NCI-H82 treated with DMSO at 0.1 percent for 48 hours (cell line): ENCODE measurements around the gene ATG4C.
"Not testable (repeated sequence)": the region's sequence is repeated elsewhere in the genome, so short reads cannot be mapped to it uniquely, and the experiment has no call there.

Experiments used
- DNase-seq: peaks from one replicate; lab custom pipeline; 2025; ENCODE audit not compliant: unreplicated experiment; lab: John Stamatoyannopoulos, UW

The ATG4C gene

GRCh38 chr1:62774971-62775595 is 8.8 kb upstream of the ATG4C start:
- no peak for DNase-seq

GRCh38 chr1:62778208-62778607 is 5.7 kb upstream of the ATG4C start:
- no peak for DNase-seq

GRCh38 chr1:62781841-62782543 is 1.9 kb upstream of the ATG4C start:
- no peak for DNase-seq

GRCh38 chr1:62782544-62783212 is 1.3 kb upstream of the ATG4C start:
- not testable (repeated sequence) for DNase-seq

GRCh38 chr1:62784509-62785365 is 805 bp downstream of the ATG4C start:
- DNase-seq = peak; percentile 35

GRCh38 chr1:62790716-62791115 is 6.8 kb downstream of the ATG4C start:
- no peak for DNase-seq

- no peak for DNase-seq
Measured at GRCh38 chr1:62794053-62794452, 10.1 kb downstream of the ATG4C start.

- DNase-seq = no peak
Measured at GRCh38 chr1:62796221-62796620, 12.3 kb downstream of the ATG4C start.

GRCh38 chr1:62799688-62800087 is 15.8 kb downstream of the ATG4C start:
- DNase-seq = no peak

GRCh38 chr1:62800281-62800680 is 16.3 kb downstream of the ATG4C start:
- DNase-seq = no peak

- DNase-seq = no peak
Measured at GRCh38 chr1:62800825-62801306, 16.9 kb downstream of the ATG4C start.

- DNase-seq = no peak
Measured at GRCh38 chr1:62809788-62810187, 25.9 kb downstream of the ATG4C start.

- DNase-seq = no peak
Measured at GRCh38 chr1:62810420-62811274, 26.7 kb downstream of the ATG4C start.

- DNase-seq = no peak
Measured at GRCh38 chr1:62823556-62823955, 39.6 kb downstream of the ATG4C start.

- no peak for DNase-seq
Measured at GRCh38 chr1:62826901-62827300, 43.0 kb downstream of the ATG4C start.

- DNase-seq = not testable (repeated sequence)
Measured at GRCh38 chr1:62827786-62828185, 43.9 kb downstream of the ATG4C start.

GRCh38 chr1:62832276-62832675 is 48.3 kb downstream of the ATG4C start:
- no peak for DNase-seq

GRCh38 chr1:62833529-62833928 is 49.6 kb downstream of the ATG4C start:
- no peak for DNase-seq

- DNase-seq = no peak
Measured at GRCh38 chr1:62834400-62834961, 50.5 kb downstream of the ATG4C start.
